Measurements from ENCODE around the gene KRTAP5-8.

DNA sequence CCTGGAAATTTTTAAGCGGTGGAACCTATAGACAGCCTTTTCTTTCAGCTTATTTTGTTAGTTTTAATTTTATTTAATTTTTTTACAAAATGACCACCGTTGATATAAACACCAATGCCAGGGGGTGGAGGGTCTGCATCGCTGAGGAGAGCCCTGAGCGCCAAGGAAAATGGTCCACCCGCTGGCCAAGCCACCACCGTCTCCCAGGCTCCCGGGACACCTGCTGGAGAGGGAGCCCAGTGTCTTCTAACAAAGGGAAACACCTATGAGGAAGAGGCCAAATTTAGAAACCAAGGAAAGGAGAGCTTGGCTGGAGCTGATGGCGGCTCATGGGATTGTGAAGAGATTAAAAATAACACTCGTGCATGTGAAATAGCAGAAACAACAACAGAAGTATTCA, 288 bp upstream of the KRTAP5-8 start:
- TF ChIP-seq, protein P1, sequence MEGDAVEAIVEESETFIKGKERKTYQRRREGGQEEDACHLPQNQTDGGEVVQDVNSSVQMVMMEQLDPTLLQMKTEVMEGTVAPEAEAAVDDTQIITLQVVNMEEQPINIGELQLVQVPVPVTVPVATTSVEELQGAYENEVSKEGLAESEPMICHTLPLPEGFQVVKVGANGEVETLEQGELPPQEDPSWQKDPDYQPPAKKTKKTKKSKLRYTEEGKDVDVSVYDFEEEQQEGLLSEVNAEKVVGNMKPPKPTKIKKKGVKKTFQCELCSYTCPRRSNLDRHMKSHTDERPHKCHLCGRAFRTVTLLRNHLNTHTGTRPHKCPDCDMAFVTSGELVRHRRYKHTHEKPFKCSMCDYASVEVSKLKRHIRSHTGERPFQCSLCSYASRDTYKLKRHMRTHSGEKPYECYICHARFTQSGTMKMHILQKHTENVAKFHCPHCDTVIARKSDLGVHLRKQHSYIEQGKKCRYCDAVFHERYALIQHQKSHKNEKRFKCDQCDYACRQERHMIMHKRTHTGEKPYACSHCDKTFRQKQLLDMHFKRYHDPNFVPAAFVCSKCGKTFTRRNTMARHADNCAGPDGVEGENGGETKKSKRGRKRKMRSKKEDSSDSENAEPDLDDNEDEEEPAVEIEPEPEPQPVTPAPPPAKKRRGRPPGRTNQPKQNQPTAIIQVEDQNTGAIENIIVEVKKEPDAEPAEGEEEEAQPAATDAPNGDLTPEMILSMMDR (IDR thresholded peaks at IDR 0.05), result no peak
- no peak for TF ChIP-seq POLR2AphosphoS5 (IDR thresholded peaks at IDR 0.05)
